HCT116 (cell line): ENCODE measurements around the gene LY86. TPM values are rescaled to one million over a fixed set of nuclear protein-coding genes. Genes with fewer than 3 reads are reported as not detected.

Experiments
- ATAC-seq: fragments of 200-7000 bp; cut with Tn5 transposase; 2 replicates; pipeline ENCODE4 v1.9.1; 2020; ENCODE audit warnings: mild to moderate bottlenecking, moderate library complexity
- BruUV-seq: library from RNA; stranded (reverse); fragments of 400-500 nt; replicated peaks from 2 replicates; lab custom pipeline; 2021; lab: Mats Ljungman, UMichigan
- CTCF ChIA-PET: fragments of 300-600 bp; sonication (Branson Sonifier 250); formaldehyde crosslinking; loops from one replicate; lab custom pipeline; 2021; ENCODE audit warnings: antibody characterized with exemption; lab: Charles Lee
- POLR2A ChIA-PET: fragments of 300-600, 350-600 bp; sonication (Branson Sonifier 250); formaldehyde crosslinking; loops from one replicate; lab custom pipeline; 2021; ENCODE audit warnings: antibody characterized with exemption; lab: Charles Lee
- RAD21 ChIA-PET, 2 experiments: fragments of 300-600 bp; sonication (Branson Sonifier 250); formaldehyde crosslinking; loops; one replicate each; lab custom pipeline; 2023; ENCODE audit warnings: low total read pairs in 2 of 2; ENCODE audit not compliant: uncharacterized antibody in 2 of 2, unreplicated experiment in 2 of 2, low non-redundant PET in 1 of 2; lab: Charles Lee
- DNase-seq: peaks from one replicate; pipeline ENCODE4 v3.0.0-alpha.2; 2010; ENCODE audit warnings: low read depth, low spot score
- H2AFZ ChIP-seq: fragments of 200-600 bp; shearing (Covaris generic), sonication (generic); 2 replicates; pipeline ENCODE4 v1.6.1; 2017; ENCODE audit warnings: low read depth, mixed run types, mixed read lengths, antibody characterized with exemption, low read length; ENCODE audit not compliant: poor library complexity, severe bottlenecking
- H3K27ac ChIP-seq: 2 replicates; pipeline ENCODE4 v1.5.1; 2012; ENCODE audit warnings: low read depth, low read length
- H3K27me3 ChIP-seq: fragments of 200-600 bp; sonication (generic); 2 replicates; pipeline ENCODE4 v1.6.1; 2016; ENCODE audit warnings: mixed run types, low read length, mixed read lengths; ENCODE audit not compliant: insufficient read depth
- H3K36me3 ChIP-seq, 2 experiments: fragments of 200-500 bp in 1 of 2; fragments of 200-600 bp in 1 of 2; sonication (Bioruptor generic) in 1 of 2; sonication (generic) in 1 of 2; 2 replicates each; pipeline versions ENCODE4 v1.5.1 to v1.6.1; 2014 to 2016; ENCODE audit warnings: low read length in 2 of 2, inconsistent platforms in 1 of 2, mixed read lengths in 1 of 2, mixed run types in 1 of 2; ENCODE audit not compliant: insufficient read depth in 2 of 2, control insufficient read depth in 1 of 2
- H3K4me1 ChIP-seq, 2 experiments: fragments of 200-600 bp in 1 of 2; sonication (generic) in 1 of 2; 2 replicates each; pipeline versions ENCODE4 v1.5.1 to v1.6.1; 2012 to 2017; ENCODE audit warnings: low read length in 2 of 2, inconsistent platforms in 1 of 2, mild to moderate bottlenecking in 1 of 2, mixed read lengths in 1 of 2, mixed run types in 1 of 2, moderate library complexity in 1 of 2; ENCODE audit not compliant: insufficient read depth in 2 of 2, control insufficient read depth in 1 of 2
- H3K4me2 ChIP-seq: fragments of 200-600 bp; sonication (generic); 2 replicates; pipeline ENCODE4 v1.6.1; 2017; ENCODE audit warnings: mixed run types, low read length, mixed read lengths
- H3K4me3 ChIP-seq, 2 experiments: fragments of 200-600 bp in 1 of 2; sonication (generic) in 1 of 2; replicated peaks in 1 of 2; 2 replicates each; pipeline ENCODE4 v1.5.1; 2011 to 2016; ENCODE audit warnings: low read length in 2 of 2, control low read depth in 1 of 2, low read depth in 1 of 2, mild to moderate bottlenecking in 1 of 2, mixed read lengths in 1 of 2, mixed run types in 1 of 2
- H3K79me2 ChIP-seq: fragments of 200-600 bp; sonication (generic); 2 replicates; pipeline ENCODE4 v1.6.1; 2017; ENCODE audit warnings: mild to moderate bottlenecking, mixed run types, low read length, moderate library complexity, mixed read lengths; ENCODE audit not compliant: insufficient read depth
- H3K9ac ChIP-seq: fragments of 200-600 bp; sonication (generic); 2 replicates; pipeline ENCODE4 v1.6.1; 2016; ENCODE audit warnings: low read length, mixed read lengths
- H3K9me2 ChIP-seq: fragments of 200-600 bp; sonication (generic), shearing (Covaris generic); 2 replicates; pipeline ENCODE4 v1.6.1; 2017; ENCODE audit warnings: mixed run types, mild to moderate bottlenecking, moderate library complexity; ENCODE audit not compliant: insufficient read depth
- H3K9me3 ChIP-seq, 2 experiments: fragments of 200-500 bp in 1 of 2; fragments of 200-600 bp in 1 of 2; sonication (Bioruptor generic) in 1 of 2; sonication (generic) in 1 of 2; 2 replicates each; pipeline ENCODE4 v1.6.1; 2014 to 2017; ENCODE audit warnings: low read length in 2 of 2, mixed read lengths in 2 of 2, inconsistent platforms in 1 of 2, low read depth in 1 of 2, mild to moderate bottlenecking in 1 of 2, mixed run types in 1 of 2, moderate library complexity in 1 of 2; ENCODE audit not compliant: control insufficient read depth in 1 of 2, insufficient read depth in 1 of 2
- H4K20me1 ChIP-seq: fragments of 200-600 bp; sonication (generic), shearing (Covaris generic); 2 replicates; pipeline ENCODE4 v1.6.1; 2017; ENCODE audit warnings: mixed run types, mild to moderate bottlenecking, moderate library complexity; ENCODE audit not compliant: insufficient read depth
- CEBPB ChIP-seq: IDR thresholded peaks from 2 replicates; pipeline ENCODE4 v1.6.1; 2012; ENCODE audit warnings: low read depth
- CTCF ChIP-seq, 3 experiments: fragments of 200-600 bp in 1 of 3; sonication (generic) in 1 of 3; IDR thresholded peaks in 2 of 3; conservative IDR thresholded peaks in 1 of 3; 2 replicates each; pipeline ENCODE4 v1.5.1; 2012 to 2017; ENCODE audit warnings: low read depth in 2 of 3, low read length in 2 of 3, antibody characterized with exemption in 1 of 3, borderline replicate concordance in 1 of 3, control low read depth in 1 of 3, mild to moderate bottlenecking in 1 of 3, mixed read lengths in 1 of 3, mixed run types in 1 of 3, moderate library complexity in 1 of 3; ENCODE audit not compliant: insufficient read depth in 1 of 3
- ELF1 ChIP-seq: IDR thresholded peaks from 2 replicates; pipeline ENCODE4 v1.6.1; 2012; ENCODE audit warnings: low read depth, borderline replicate concordance
- MAX ChIP-seq: IDR thresholded peaks from 2 replicates; pipeline ENCODE4 v1.6.1; 2012
- POLR2A ChIP-seq: IDR thresholded peaks from 2 replicates; pipeline ENCODE4 v1.7.0; 2011; ENCODE audit warnings: borderline replicate concordance; ENCODE audit not compliant: insufficient read depth, insufficient read length; ENCODE audit errors: extremely low read depth
- POLR2AphosphoS5 ChIP-seq: IDR thresholded peaks from 2 replicates; pipeline ENCODE4 v1.6.1; 2011; ENCODE audit warnings: mild to moderate bottlenecking, low read depth, low read length, moderate library complexity
- SIN3A ChIP-seq: IDR thresholded peaks from 2 replicates; pipeline ENCODE4 v1.6.1; 2012; ENCODE audit warnings: low read depth
- SRF ChIP-seq: IDR thresholded peaks from 2 replicates; pipeline ENCODE4 v1.6.1; 2012; ENCODE audit warnings: low read depth
- ZNF274 ChIP-seq: fragments of 200-500 bp; sonication (Bioruptor generic); IDR thresholded peaks from 2 replicates; pipeline ENCODE4 v1.6.1; 2014; ENCODE audit warnings: mild to moderate bottlenecking, low read depth, low read length, inconsistent platforms
- intact Hi-C: fragments of 100-400 bp; cut with micrococcal nuclease; formaldehyde crosslinking; loops from 2 replicates; pipeline ENCODE4 v1.10.0; 2022
- total RNA-seq: library from RNA; stranded (reverse); gene quantifications from one replicate; pipeline ENCODE4 v1.2.1, GENCODE V29; 2021; ENCODE audit not compliant: unreplicated experiment

The LY86 gene
- total RNA-seq, 1 experiment from 2014 or later: not detected

DNA sequence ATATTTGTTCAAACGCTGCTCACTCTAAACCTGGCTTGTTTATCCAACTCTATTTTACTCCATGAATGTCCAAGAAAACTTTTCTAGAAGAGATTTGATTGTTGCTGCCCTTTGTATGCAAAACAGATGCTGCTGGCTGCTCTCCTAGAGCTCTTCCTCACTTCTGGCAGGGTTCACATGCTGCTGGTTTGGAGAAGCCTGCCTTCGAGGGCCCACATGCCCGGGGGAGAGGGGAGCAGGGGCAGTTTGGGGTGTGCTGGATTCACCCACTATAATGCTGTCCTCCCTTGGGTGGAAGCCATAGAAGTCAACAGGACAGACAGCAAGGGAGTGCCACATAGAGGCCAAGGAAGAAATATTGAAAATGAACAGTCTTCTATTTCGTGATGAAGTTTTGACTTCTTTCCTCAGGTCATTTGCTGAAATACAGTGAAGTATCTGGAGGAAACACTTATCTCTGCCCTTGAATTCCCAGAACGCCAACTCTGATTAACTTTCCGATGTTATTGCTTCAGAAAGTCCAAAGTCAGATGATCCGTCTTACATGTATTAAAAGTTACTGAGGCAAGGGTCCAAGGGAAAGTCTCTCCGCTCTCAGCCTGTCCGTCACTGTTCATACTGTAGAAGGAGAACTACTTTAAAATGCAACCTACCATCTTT lies 32.4 kb downstream of the LY86 start:
- Histone ChIP-seq H3K79me2 (no peaks in the 10 kb centered on the region), H4K20me1 (no peaks in the 10 kb centered on the region), H3K4me2 (no peak overlapping the region), H3K4me3 (no peak overlapping the region), H3K27ac (no peak overlapping the region), H2AFZ (no peak overlapping the region), H3K36me3 (no peaks in the 10 kb centered on the region), H3K27me3 (peaks cover 27% of the 10 kb centered on the region), H3K9me2 (no peaks in the 10 kb centered on the region), H3K9ac (no peak overlapping the region), H3K4me1 (no peaks in the 10 kb centered on the region), H3K9me3 (no peaks in the 10 kb centered on the region)
- ATAC-seq (no peak), DNase-seq (no peak)
- BruUV-seq: no TSS peak
- CTCF ChIA-PET: no interaction called here
- TF ChIP-seq CEBPB (no peak), SIN3A (no peak), ZNF274 (no peak), CTCF (IDR thresholded peaks at IDR 0.05 in 2 of 3, conservative IDR thresholded peaks at IDR 0.05 in 1 of 3; ENCODE audit: borderline replicate concordance in 1 of 3, insufficient read depth in 1 of 3, low read depth in 2 of 3, low read length in 2 of 3) (no peak), ELF1 (no peak), MAX (no peak), POLR2A (no peak)
- intact Hi-C loops: no loop called here
- POLR2A ChIA-PET: no interaction called here
- RAD21 ChIA-PET: no interaction called here

DNA sequence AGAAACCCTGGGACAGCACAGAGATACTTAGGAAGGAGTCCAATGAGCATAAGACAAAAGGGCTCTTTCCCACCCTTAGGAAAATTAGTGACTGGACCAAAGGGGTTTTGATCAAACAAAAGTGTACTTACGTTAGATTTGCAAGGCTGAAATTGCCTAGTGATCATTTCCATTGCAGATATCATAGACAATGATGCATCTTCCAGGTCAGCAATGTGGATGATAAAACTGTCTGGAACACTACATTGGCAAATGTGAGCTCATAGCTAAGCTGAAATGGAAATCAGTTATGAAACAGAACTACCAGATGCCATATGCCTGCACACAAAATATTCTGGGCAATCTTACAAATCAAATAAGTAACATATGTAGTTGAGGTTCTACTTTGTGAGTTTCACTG lies 34.0 kb downstream of the LY86 start:
- intact Hi-C loops: no loop called here
- Histone ChIP-seq H3K4me3 (no peak overlapping the region), H4K20me1 (no peaks in the 10 kb centered on the region), H3K36me3 (no peaks in the 10 kb centered on the region), H3K9ac (no peak overlapping the region), H3K4me1 (no peaks in the 10 kb centered on the region), H3K9me2 (no peaks in the 10 kb centered on the region), H3K27ac (no peak overlapping the region), H3K4me2 (no peak overlapping the region), H3K9me3 (no peaks in the 10 kb centered on the region), H2AFZ (no peak overlapping the region), H3K27me3 (peaks cover 34% of the 10 kb centered on the region), H3K79me2 (no peaks in the 10 kb centered on the region)
- ChIA-PET RAD21 (no interaction called here), CTCF (no interaction called here), POLR2A (no interaction called here)
- no peak for DNase-seq
- BruUV-seq: no TSS peak
- ATAC-seq: no peak
- no peak for TF ChIP-seq SRF
- TF ChIP-seq POLR2AphosphoS5: no peak
